AG09319 (cell line): ENCODE data around the gene HDGFL2.
A peak's percentile ranks its signal among the peaks of the same experiment; 100 is the strongest.

Source experiments
- DNase-seq: peaks from one replicate; pipeline ENCODE4 v3.0.0-alpha.2; 2010; ENCODE audit warnings: low read depth; ENCODE audit errors: extremely low read depth
- TF ChIP-seq, protein P1 (sequence below): IDR thresholded peaks from 2 replicates; pipeline ENCODE4 v1.5.1; 2011; ENCODE audit warnings: low read depth, mild to moderate bottlenecking, inconsistent platforms, low read length, moderate library complexity

HDGFL2 gene

DNA sequence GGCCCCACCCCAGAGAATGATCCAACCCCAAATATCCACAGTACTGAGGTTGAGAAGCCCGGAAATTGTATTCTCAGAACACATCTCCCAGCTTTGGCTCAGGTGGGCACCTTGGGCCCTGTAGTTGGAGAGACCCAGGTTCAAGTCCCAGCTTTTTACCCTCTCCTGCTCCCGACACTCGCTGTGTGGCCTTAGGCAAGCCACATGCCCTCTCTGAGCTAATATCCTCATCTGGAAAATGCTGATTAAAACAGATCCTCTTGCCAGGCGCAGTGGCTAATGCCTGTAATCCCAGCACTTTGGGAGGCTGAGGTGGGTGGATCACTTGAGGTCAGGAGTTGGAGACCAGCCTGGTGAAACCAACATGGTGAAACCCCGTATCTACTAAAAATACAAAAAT is 43.6 kb downstream of the HDGFL2 start:
- TF ChIP-seq, protein P1, sequence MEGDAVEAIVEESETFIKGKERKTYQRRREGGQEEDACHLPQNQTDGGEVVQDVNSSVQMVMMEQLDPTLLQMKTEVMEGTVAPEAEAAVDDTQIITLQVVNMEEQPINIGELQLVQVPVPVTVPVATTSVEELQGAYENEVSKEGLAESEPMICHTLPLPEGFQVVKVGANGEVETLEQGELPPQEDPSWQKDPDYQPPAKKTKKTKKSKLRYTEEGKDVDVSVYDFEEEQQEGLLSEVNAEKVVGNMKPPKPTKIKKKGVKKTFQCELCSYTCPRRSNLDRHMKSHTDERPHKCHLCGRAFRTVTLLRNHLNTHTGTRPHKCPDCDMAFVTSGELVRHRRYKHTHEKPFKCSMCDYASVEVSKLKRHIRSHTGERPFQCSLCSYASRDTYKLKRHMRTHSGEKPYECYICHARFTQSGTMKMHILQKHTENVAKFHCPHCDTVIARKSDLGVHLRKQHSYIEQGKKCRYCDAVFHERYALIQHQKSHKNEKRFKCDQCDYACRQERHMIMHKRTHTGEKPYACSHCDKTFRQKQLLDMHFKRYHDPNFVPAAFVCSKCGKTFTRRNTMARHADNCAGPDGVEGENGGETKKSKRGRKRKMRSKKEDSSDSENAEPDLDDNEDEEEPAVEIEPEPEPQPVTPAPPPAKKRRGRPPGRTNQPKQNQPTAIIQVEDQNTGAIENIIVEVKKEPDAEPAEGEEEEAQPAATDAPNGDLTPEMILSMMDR = no peak
- no peak for DNase-seq

DNA sequence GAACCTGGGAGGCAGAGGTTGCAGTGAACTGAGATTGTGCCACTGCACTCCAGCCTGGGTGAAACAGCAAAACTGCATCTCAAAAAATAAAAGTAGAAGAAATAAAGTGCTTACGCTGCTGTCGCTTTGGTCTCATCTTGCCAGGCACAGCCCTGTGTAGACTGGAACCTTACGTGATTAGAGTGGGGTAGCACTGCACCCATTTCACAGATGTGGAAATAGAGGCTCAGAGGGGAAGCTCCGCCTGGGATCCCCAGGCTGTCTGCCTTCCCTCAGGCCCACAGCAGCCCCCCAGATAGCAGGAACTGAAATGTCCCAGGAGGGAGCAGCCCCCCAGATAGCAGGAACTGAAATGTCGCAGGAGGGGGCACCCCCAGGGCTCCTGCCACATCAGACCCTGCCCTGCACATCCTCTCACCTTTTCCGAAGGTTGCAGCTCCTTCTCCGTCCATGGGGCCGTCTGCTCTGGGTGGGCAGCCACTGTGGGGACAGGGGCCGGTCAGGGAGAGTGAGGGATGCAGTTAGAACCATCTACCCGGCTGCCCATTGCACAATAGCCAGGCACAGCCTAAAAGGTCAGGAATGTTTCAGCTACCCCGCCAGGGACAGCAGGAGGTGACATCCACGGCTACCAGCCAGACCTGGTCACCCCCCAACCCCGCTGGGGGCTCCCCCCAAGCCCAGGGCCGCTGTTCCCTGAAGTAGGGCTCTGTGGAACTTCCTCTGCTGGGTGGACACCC is 44.3 kb downstream of the HDGFL2 start:
- TF ChIP-seq, protein P1 = no peak

DNA sequence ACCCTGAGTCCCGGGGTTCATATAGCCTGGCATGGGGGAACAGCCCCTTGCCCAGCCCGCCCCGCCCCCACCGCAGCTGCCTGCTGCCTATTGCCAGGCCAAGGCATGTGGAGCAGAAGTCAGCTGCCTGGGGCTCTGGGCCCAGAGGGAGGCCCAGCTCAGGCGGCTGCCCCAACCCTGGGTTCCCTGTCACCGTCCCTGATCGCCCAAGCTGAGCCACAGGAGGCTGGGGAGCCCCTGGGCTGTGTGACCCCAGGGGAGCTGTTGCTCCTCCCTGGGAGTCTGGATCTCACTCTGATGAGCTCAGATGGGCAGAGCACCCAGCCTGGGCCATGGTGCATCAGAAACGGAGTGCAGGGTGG is 44.8 kb downstream of the HDGFL2 start:
- DNase-seq = no peak
- TF ChIP-seq, protein P1 = no peak

More for the DNA sequence above, 44.3 kb downstream of the HDGFL2 start:
- no peak for DNase-seq

DNA sequence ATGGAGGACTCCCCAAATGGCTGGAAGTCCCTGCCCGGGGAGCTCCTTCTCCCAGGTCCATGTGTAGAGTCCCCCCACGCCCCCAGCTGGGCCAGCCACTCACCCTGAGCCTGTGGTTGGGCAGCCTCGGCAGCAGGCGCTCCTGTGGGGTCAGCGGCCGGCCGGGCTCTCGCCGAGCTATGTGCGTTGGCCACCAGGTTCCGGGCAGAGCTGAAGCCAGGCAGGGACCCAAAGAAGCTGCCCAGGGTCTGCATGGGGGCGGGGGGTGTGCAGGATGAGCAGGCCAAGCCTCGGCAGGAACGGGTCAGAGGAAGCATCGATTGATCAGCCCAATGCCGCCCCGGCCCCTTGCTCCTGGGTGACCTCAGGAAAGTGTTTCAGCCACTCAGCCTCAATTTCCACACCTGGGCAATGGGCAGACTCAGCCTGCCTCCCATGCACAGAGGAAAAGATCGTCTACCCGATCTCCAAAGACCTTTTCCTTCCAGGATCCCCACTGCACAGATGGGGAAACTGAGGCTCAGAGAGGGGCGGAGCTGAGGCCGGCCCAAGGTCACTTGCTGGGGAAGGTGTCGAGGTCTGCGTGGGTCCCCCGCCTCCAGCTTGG is 45.5 kb downstream of the HDGFL2 start:
- no peak for DNase-seq
- TF ChIP-seq, protein P1 = no peak

DNA sequence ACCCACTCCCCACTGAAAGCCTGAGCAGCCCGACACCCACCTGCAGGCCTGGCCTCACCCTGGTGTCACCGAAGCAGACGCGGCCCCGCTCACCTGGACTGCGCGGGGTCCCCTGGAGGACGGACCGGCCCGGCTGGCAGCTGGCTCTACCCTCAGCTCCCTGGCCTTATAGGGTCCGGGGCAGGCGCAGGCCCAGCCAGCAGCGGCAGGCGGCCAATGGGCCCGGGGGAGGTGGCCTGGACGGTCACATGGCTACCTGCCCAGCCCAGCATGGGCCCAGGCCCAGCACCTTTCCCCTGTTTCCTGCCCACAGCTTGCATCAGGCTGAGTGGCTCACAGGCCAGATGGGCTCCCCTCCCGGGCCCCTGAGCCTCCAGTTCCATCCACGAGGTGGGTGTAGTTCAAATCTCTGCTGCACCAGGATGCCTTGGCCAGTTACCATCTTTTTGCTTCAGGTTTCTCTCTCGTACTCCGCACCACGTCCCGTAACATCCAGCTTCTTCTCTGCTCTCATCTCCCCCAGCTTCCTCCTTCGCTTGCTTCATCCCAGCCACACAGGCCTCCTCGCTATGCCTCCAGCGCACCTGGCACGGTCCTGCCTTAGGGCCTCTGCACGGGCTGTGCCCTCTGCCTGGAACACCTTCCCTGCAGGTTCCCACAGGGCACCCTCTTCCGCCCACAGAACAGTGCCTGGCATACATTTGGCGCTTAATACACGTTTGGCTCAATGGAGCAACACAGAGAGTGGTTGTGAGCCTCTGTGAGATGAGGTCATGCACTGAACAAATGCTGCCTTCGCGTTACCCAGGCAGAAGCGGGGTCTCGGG is 46.5 kb downstream of the HDGFL2 start, which contains the start of gene PLIN4:
Gene PLIN4, minus strand, starts transcription at position 142 of the 827 bp plus-strand sequence. CDS start 214 bp downstream, outside the sequence.
- DNase-seq = peak; percentile 8
- TF ChIP-seq, protein P1 = no peak

DNA sequence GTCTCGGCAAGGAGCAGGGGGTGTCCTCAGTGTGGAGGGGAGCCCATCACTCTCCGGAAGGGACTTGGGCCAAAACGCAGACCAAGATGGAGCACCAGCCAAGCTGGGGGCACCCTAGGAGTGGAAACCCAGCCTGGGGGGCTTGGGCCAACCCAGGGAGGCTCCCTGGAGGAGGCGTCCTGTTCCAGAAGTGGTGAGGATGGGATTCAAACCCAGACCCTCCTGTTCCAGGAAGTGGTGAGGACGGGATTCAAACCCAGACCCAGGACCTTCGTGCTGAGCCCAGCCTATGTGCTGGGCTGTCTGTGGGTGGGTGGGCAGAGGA is 47.0 kb downstream of the HDGFL2 start:
- DNase-seq = no peak
- TF ChIP-seq, protein P1 = no peak
